Naive thymus-derived CD4-positive, alpha-beta T cell (primary cell): ENCODE data around the gene EEIG2. TPM values are rescaled to one million over a fixed set of nuclear protein-coding genes. Genes with fewer than 3 reads are reported as not detected.
A peak's percentile ranks its signal among the peaks of the same experiment; 100 is the strongest.

ENCODE experiments used
- ATAC-seq: fragments of 150-1000 bp; cut with Tn5 transposase; 2 replicates; pipeline ENCODE4 v1.10.0; 2021; ENCODE audit warnings: mild to moderate bottlenecking, moderate library complexity
- CTCF ChIA-PET: fragments of 350-600 bp; sonication (Branson Sonifier 250); formaldehyde crosslinking; loops from one replicate; lab custom pipeline; 2021; ENCODE audit warnings: antibody characterized with exemption; lab: Charles Lee
- POLR2A ChIA-PET: fragments of 350-600 bp; sonication (Branson Sonifier 250); formaldehyde crosslinking; loops from one replicate; lab custom pipeline; 2021; ENCODE audit warnings: antibody characterized with exemption, inconsistent platforms; lab: Charles Lee
- DNase-seq, 9 donors: peaks; one replicate each; pipeline versions ENCODE4 v3.0.0 to v3.0.0-alpha.2; 2020 to 2022; ENCODE audit warnings: mixed read lengths in 1 of 9
- H3K27ac ChIP-seq: one replicate; pipeline ENCODE4 v1.7.0; 2013; ENCODE audit warnings: mild to moderate bottlenecking, low read depth, low read length, moderate library complexity
- H3K27me3 ChIP-seq, 2 donors: one replicate each; pipeline ENCODE4 v1.7.0; 2013; ENCODE audit warnings: low read length in 2 of 2, mild to moderate bottlenecking in 2 of 2, moderate library complexity in 2 of 2; ENCODE audit not compliant: control insufficient read depth in 2 of 2, insufficient read depth in 2 of 2
- H3K36me3 ChIP-seq, 3 experiments: 1 replicate in 2 of 3; 2 replicates in 1 of 3; pipeline ENCODE4 v1.7.0; 2013; ENCODE audit warnings: low read length in 3 of 3, mild to moderate bottlenecking in 3 of 3, moderate library complexity in 1 of 3; ENCODE audit not compliant: insufficient read depth in 3 of 3, control insufficient read depth in 2 of 3
- H3K4me1 ChIP-seq, 2 donors: one replicate each; pipeline ENCODE4 v1.7.0; 2013; ENCODE audit warnings: low read length in 2 of 2, mild to moderate bottlenecking in 2 of 2, moderate library complexity in 1 of 2; ENCODE audit not compliant: control insufficient read depth in 2 of 2, insufficient read depth in 2 of 2
- H3K4me3 ChIP-seq: 2 replicates; pipeline ENCODE4 v1.7.0; 2013; ENCODE audit warnings: mild to moderate bottlenecking, low read length
- H3K9me3 ChIP-seq, 3 experiments: 1 replicate in 2 of 3; 2 replicates in 1 of 3; pipeline ENCODE4 v1.7.0; 2013; ENCODE audit warnings: low read length in 3 of 3; ENCODE audit not compliant: control insufficient read depth in 2 of 3
- H3K27ac Mint-ChIP-seq, 9 donors: one replicate each; pipeline ENCODE4 v1.8.0; 2020 to 2022; ENCODE audit warnings: mixed read lengths in 9 of 9, mild to moderate bottlenecking in 8 of 9, moderate library complexity in 5 of 9, inconsistent platforms in 2 of 9
- H3K27me3 Mint-ChIP-seq, 5 donors: one replicate each; pipeline ENCODE4 v1.8.0; 2021 to 2022; ENCODE audit warnings: mixed read lengths in 5 of 5, mild to moderate bottlenecking in 1 of 5
- H3K36me3 Mint-ChIP-seq, 5 donors: one replicate each; pipeline ENCODE4 v1.8.0; 2020 to 2022; ENCODE audit warnings: mixed read lengths in 5 of 5, mild to moderate bottlenecking in 3 of 5, inconsistent platforms in 1 of 5
- H3K4me1 Mint-ChIP-seq, 7 donors: one replicate each; pipeline ENCODE4 v1.8.0; 2020 to 2022; ENCODE audit warnings: mixed read lengths in 7 of 7, mild to moderate bottlenecking in 3 of 7, inconsistent platforms in 1 of 7
- H3K4me3 Mint-ChIP-seq, 10 donors: one replicate each; pipeline ENCODE4 v1.8.0; 2020 to 2022; ENCODE audit warnings: mild to moderate bottlenecking in 10 of 10, mixed read lengths in 10 of 10, moderate library complexity in 6 of 10, inconsistent platforms in 2 of 10
- H3K9me3 Mint-ChIP-seq, 11 donors: one replicate each; pipeline ENCODE4 v1.8.0; 2020 to 2022; ENCODE audit warnings: mixed read lengths in 11 of 11, mild to moderate bottlenecking in 4 of 11, inconsistent platforms in 1 of 11, moderate library complexity in 1 of 11
- intact Hi-C, 2 donors: fragments of 100-400 bp; cut with micrococcal nuclease; formaldehyde crosslinking; loops; one replicate each; pipeline ENCODE4 v1.15.1; 2023
- polyA plus RNA-seq, 2 donors: library from polyadenylated mRNA; unstranded; fragments of 300-500 nt; fragmentation: Illumina TruSeq; gene quantifications; one replicate each; pipeline ENCODE4 v1.2.3, GENCODE V29; 2021
- total RNA-seq, 6 experiments: library from RNA in 5 of 6; stranded (reverse) in 5 of 6; gene quantifications; 1 replicate in 5 of 6; 2 replicates in 1 of 6; pipeline ENCODE4 v1.2.3 and lab custom pipeline; 2021 to 2026

The EEIG2 gene
- total and polyA plus RNA-seq, 7 experiments from 2014 or later, result 0.72 to 15.9 (median 8.6) TPM

- no peaks in the 10 kb centered on the region for H3K36me3 ChIP-seq
- H3K4me1 ChIP-seq, result peaks cover 0 to 22% of the 10 kb centered on the region in 2 donors
- POLR2A ChIA-PET, result no interaction called here
- H3K27me3 ChIP-seq, result no peaks in the 10 kb centered on the region
- Mint-ChIP-seq H3K4me1 (peaks cover 17 to 46% (median 40%) of the 10 kb centered on the region in 7 donors), H3K27me3 (no peaks in the 10 kb centered on the region), H3K9me3 (peaks cover 0 to under 1% (median 0%) of the 10 kb centered on the region in 11 donors), H3K27ac (peak overlapping the region in 8 of 9 donors; percentile 3 to 63 (median 21)), H3K36me3 (peaks cover 0 to 16% (median 9%) of the 10 kb centered on the region in 5 donors), H3K4me3 (no peak overlapping the region)
- H3K4me3 ChIP-seq, result no peak overlapping the region
- CTCF ChIA-PET, result no interaction called here
- ATAC-seq, result peak; percentile 17
- H3K27ac ChIP-seq, result no peak overlapping the region
- intact Hi-C loops, result loop anchor here (1.0 to 2.0 kb wide), 3 partner anchors 19 to 55 kb away; no protein-coding TSS in a partner anchor
- no peaks in the 10 kb centered on the region for H3K9me3 ChIP-seq
- DNase-seq, result no peak
Measured at GRCh38 chr1:108591466-108591865, 31.6 kb downstream of the EEIG2 start.

- ATAC-seq (peak; percentile 48), DNase-seq (no peak)
- H3K4me1 ChIP-seq, result peaks cover 0 to 22% of the 10 kb centered on the region in 2 donors
- H3K27ac ChIP-seq, result no peak overlapping the region
- no peak overlapping the region for H3K4me3 ChIP-seq
- intact Hi-C loops, result no loop called here
- peaks cover 0 to 16% (median 9%) of the 10 kb centered on the region in 5 donors for H3K36me3 Mint-ChIP-seq
- no peaks in the 10 kb centered on the region for H3K9me3 ChIP-seq
- H3K4me1 Mint-ChIP-seq, result peaks cover 17 to 42% (median 38%) of the 10 kb centered on the region in 7 donors
- H3K27me3 Mint-ChIP-seq, result no peaks in the 10 kb centered on the region
- H3K27me3 ChIP-seq, result no peaks in the 10 kb centered on the region
- H3K4me3 Mint-ChIP-seq, result no peak overlapping the region
- H3K9me3 Mint-ChIP-seq, result no peaks in the 10 kb centered on the region
- H3K27ac Mint-ChIP-seq, result peak overlapping the region in 6 of 9 donors; percentile 3 to 63 (median 20)
- H3K36me3 ChIP-seq, result no peaks in the 10 kb centered on the region
- POLR2A ChIA-PET, result interaction anchor here (0.6 kb wide), 1 partner anchor 13 kb away, joined by 4 read pairs; no protein-coding TSS in a partner anchor
- CTCF ChIA-PET, result interaction anchor here (1.1 kb wide), 1 partner anchor 22 kb away, joined by 3 read pairs; no protein-coding TSS in a partner anchor
Measured at GRCh38 chr1:108592030-108592759, 32.3 kb downstream of the EEIG2 start.

DNA sequence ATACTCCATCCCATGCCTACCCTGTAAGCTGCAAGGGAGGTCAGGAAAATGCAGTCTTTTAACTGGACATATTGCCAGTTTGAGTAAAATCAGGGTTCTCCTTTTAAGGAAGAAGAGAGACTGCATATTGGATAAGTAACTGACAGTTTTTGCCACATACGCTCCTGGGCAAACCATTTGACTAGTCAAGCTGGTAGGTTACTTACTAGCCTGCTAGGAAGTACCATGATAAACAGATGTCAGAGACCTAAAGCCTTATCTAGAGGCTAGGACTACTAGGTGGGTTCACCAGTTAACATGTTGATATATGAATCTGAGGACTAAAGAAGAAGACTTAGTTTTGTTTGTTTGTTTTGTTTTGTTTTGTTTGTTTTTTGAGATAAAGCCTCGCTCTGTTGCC, 33.5 kb downstream of the EEIG2 start:
- DNase-seq (no peak), ATAC-seq (no peak)
- POLR2A ChIA-PET, result no interaction called here
- H3K36me3 ChIP-seq, result no peaks in the 10 kb centered on the region
- no peak overlapping the region for H3K27ac Mint-ChIP-seq
- H3K4me3 ChIP-seq, result no peak overlapping the region
- H3K27me3 ChIP-seq, result no peaks in the 10 kb centered on the region
- H3K9me3 ChIP-seq, result no peaks in the 10 kb centered on the region
- H3K9me3 Mint-ChIP-seq, result no peaks in the 10 kb centered on the region
- CTCF ChIA-PET, result interaction anchor here (1.1 kb wide), 1 partner anchor 23 kb away, joined by 3 read pairs; no protein-coding TSS in a partner anchor
- H3K27ac ChIP-seq, result no peak overlapping the region
- peaks cover 0 to 22% of the 10 kb centered on the region in 2 donors for H3K4me1 ChIP-seq
- H3K4me3 Mint-ChIP-seq, result no peak overlapping the region
- H3K27me3 Mint-ChIP-seq, result no peaks in the 10 kb centered on the region
- peaks cover 17 to 44% (median 35%) of the 10 kb centered on the region in 7 donors for H3K4me1 Mint-ChIP-seq
- H3K36me3 Mint-ChIP-seq, result peaks cover 0 to 14% (median 7%) of the 10 kb centered on the region in 5 donors
- intact Hi-C loops, result no loop called here

GRCh38 chr1:108595507-108595906, 35.6 kb downstream of the EEIG2 start:
- Histone ChIP-seq H3K27ac (no peak overlapping the region), H3K9me3 (no peaks in the 10 kb centered on the region), H3K36me3 (peaks cover 0 to 2% (median 0%) of the 10 kb centered on the region in 3 experiments), H3K27me3 (no peaks in the 10 kb centered on the region), H3K4me1 (peaks cover 0 to 15% of the 10 kb centered on the region in 2 donors), H3K4me3 (no peak overlapping the region)
- ATAC-seq, result no peak
- Mint-ChIP-seq H3K9me3 (no peaks in the 10 kb centered on the region), H3K4me1 (peaks cover 12 to 30% (median 22%) of the 10 kb centered on the region in 7 donors), H3K27ac (no peak overlapping the region), H3K27me3 (no peaks in the 10 kb centered on the region), H3K36me3 (peaks cover 0 to 21% (median 4%) of the 10 kb centered on the region in 5 donors), H3K4me3 (no peak overlapping the region)
- ChIA-PET CTCF (interaction anchor here (0.6 kb wide), 1 partner anchor 755 kb away, joined by 3 read pairs; no protein-coding TSS in a partner anchor), POLR2A (no interaction called here)
- intact Hi-C loops, result no loop called here
- DNase-seq, result no peak

GRCh38 chr1:108597041-108597440, 37.1 kb downstream of the EEIG2 start:
- DNase-seq (no peak), ATAC-seq (no peak)
- Histone ChIP-seq H3K4me1 (peaks cover 0 to 4% of the 10 kb centered on the region in 2 donors), H3K27ac (no peak overlapping the region), H3K27me3 (no peaks in the 10 kb centered on the region), H3K36me3 (peaks cover 0 to 8% (median 5%) of the 10 kb centered on the region in 3 experiments), H3K4me3 (no peak overlapping the region), H3K9me3 (no peaks in the 10 kb centered on the region)
- peaks cover 5 to 21% (median 14%) of the 10 kb centered on the region in 7 donors for H3K4me1 Mint-ChIP-seq
- H3K4me3 Mint-ChIP-seq, result no peak overlapping the region
- ChIA-PET CTCF (interaction anchor here (0.6 kb wide), 1 partner anchor 469 kb away, joined by 4 read pairs; no protein-coding TSS in a partner anchor), POLR2A (no interaction called here)
- H3K9me3 Mint-ChIP-seq, result no peaks in the 10 kb centered on the region
- H3K27me3 Mint-ChIP-seq, result no peaks in the 10 kb centered on the region
- peaks cover 0 to 20% (median 4%) of the 10 kb centered on the region in 5 donors for H3K36me3 Mint-ChIP-seq
- no peak overlapping the region for H3K27ac Mint-ChIP-seq
- intact Hi-C loops, result no loop called here

DNA sequence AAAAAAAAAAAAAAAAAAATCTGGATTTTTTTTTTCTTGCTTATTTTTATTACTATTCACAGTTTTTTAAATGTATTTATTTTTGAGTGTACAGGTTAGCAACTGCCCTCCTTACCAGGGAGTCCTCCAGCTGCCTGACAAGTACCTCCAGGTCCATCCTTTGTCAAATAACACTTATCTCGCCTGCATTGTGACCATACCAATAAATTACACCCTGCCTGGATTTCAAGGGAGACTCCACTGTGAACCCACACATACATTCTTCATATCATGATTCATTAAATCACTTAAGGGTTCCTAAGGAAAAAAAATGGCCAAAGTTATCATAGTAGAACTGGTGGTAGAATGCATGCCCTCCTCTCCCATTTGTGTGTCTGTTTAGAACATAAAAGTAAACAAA, 38.4 kb downstream of the EEIG2 start:
- Histone ChIP-seq H3K9me3 (no peaks in the 10 kb centered on the region), H3K4me1 (no peaks in the 10 kb centered on the region), H3K27ac (no peak overlapping the region), H3K27me3 (no peaks in the 10 kb centered on the region), H3K4me3 (no peak overlapping the region), H3K36me3 (peaks cover 0 to 14% (median 8%) of the 10 kb centered on the region in 3 experiments)
- H3K27ac Mint-ChIP-seq, result no peak overlapping the region
- no peak overlapping the region for H3K4me3 Mint-ChIP-seq
- H3K4me1 Mint-ChIP-seq, result peaks cover 0 to 15% (median 7%) of the 10 kb centered on the region in 7 donors
- ChIA-PET POLR2A (no interaction called here), CTCF (no interaction called here)
- DNase-seq (no peak), ATAC-seq (no peak)
- H3K9me3 Mint-ChIP-seq, result no peaks in the 10 kb centered on the region
- no peaks in the 10 kb centered on the region for H3K27me3 Mint-ChIP-seq
- intact Hi-C loops, result no loop called here
- H3K36me3 Mint-ChIP-seq, result peaks cover 0 to 16% (median 4%) of the 10 kb centered on the region in 5 donors
